ENCODE measurements around the gene PPP1R15B. TPM values are rescaled to one million over a fixed set of nuclear protein-coding genes. Genes with fewer than 3 reads are reported as not detected.

The PPP1R15B gene
- total RNA-seq, result 10 to 100 TPM; 20.5 to 58.9 (median 46.4) TPM

- Histone ChIP-seq H3K4me3 (peak within 1 kb of the TSS; percentile 64 to 83), H3K9me3 (no peaks in the 10 kb centered on the region), H3K36me3 (no peaks in the 10 kb centered on the region), H3K4me1 (no peaks in the 10 kb centered on the region), H3K27me3 (no peaks in the 10 kb centered on the region), H3K27ac (peak within 1 kb of the TSS; percentile 95 to 96)
- DNase-seq, result peak; percentile 97 to 98
- intact Hi-C loops (cut with DNase I; ENCODE audit: low total_unique reads), result no loop called here
- no peak for TF ChIP-seq CTCF (IDR thresholded peaks at IDR 0.05)
- peak; percentile 96 to 97 for TF ChIP-seq POLR2A (IDR thresholded peaks at IDR 0.05)
Measured at GRCh38 chr1:204411451-204412204, at the start of gene PPP1R15B. TSS of gene PPP1R15B (minus strand) at chr1:204411817. CDS start at chr1:204411411, 406 bp downstream.

GRCh38 chr1:204460346-204460745 is 48.7 kb upstream of the PPP1R15B start:
- H3K36me3 ChIP-seq, result no peaks in the 10 kb centered on the region
- peaks cover 0 to 12% of the 10 kb centered on the region in 2 donors for H3K4me1 ChIP-seq
- intact Hi-C loops (cut with DNase I; ENCODE audit: low total_unique reads), result no loop called here
- H3K4me3 ChIP-seq, result no peak overlapping the region
- no peak for DNase-seq
- TF ChIP-seq CTCF (IDR thresholded peaks at IDR 0.05), result no peak
- TF ChIP-seq POLR2A (IDR thresholded peaks at IDR 0.05), result no peak
- peak overlapping the region; percentile 25 to 36 for H3K27ac ChIP-seq
- H3K27me3 ChIP-seq, result no peaks in the 10 kb centered on the region
- no peaks in the 10 kb centered on the region for H3K9me3 ChIP-seq

- Histone ChIP-seq H3K36me3 (no peaks in the 10 kb centered on the region), H3K27ac (no peak overlapping the region), H3K9me3 (no peaks in the 10 kb centered on the region), H3K4me1 (peaks cover 0 to 12% of the 10 kb centered on the region in 2 donors), H3K4me3 (no peak overlapping the region), H3K27me3 (no peaks in the 10 kb centered on the region)
- TF ChIP-seq CTCF (IDR thresholded peaks at IDR 0.05) (no peak), POLR2A (IDR thresholded peaks at IDR 0.05) (no peak)
- intact Hi-C loops (cut with DNase I; ENCODE audit: low total_unique reads), result no loop called here
- no peak for DNase-seq
Measured at GRCh38 chr1:204459706-204460105, 48.1 kb upstream of the PPP1R15B start.

- Histone ChIP-seq H3K9me3 (no peaks in the 10 kb centered on the region), H3K27me3 (no peaks in the 10 kb centered on the region), H3K27ac (peak overlapping the region; percentile 54 to 59), H3K4me1 (peaks cover 0 to 12% of the 10 kb centered on the region in 2 donors), H3K36me3 (no peaks in the 10 kb centered on the region), H3K4me3 (no peak overlapping the region)
- TF ChIP-seq POLR2A (IDR thresholded peaks at IDR 0.05) (no peak), CTCF (IDR thresholded peaks at IDR 0.05) (no peak)
- intact Hi-C loops (cut with DNase I; ENCODE audit: low total_unique reads), result no loop called here
- no peak for DNase-seq
Measured at GRCh38 chr1:204457666-204458065, 46.0 kb upstream of the PPP1R15B start.

GRCh38 chr1:204456826-204457442 is 45.3 kb upstream of the PPP1R15B start:
- no peaks in the 10 kb centered on the region for H3K27me3 ChIP-seq
- no peak overlapping the region for H3K4me3 ChIP-seq
- peaks cover 0 to 8% of the 10 kb centered on the region in 2 donors for H3K4me1 ChIP-seq
- DNase-seq, result no peak
- no peaks in the 10 kb centered on the region for H3K9me3 ChIP-seq
- H3K27ac ChIP-seq, result peak overlapping the region; percentile 54 to 59
- H3K36me3 ChIP-seq, result no peaks in the 10 kb centered on the region
- intact Hi-C loops (cut with DNase I; ENCODE audit: low total_unique reads), result no loop called here
- TF ChIP-seq POLR2A (IDR thresholded peaks at IDR 0.05) (no peak), CTCF (IDR thresholded peaks at IDR 0.05) (no peak)

All from uterus (tissue), 4 donors.